Stomach (tissue), 4 donors: Measurements from ENCODE around the gene AGBL4.

Experiments used
- EP300 ChIP-seq: sonication (generic); formaldehyde crosslinking; IDR thresholded peaks from one replicate; pipeline ENCODE4 v1.6.1; 2017; ENCODE audit warnings: antibody characterized with exemption
- TF ChIP-seq, protein P1 (sequence below), 7 experiments: fragments of 450-650 bp in 4 of 7; fragments of 200-600 bp in 3 of 7; sonication (generic) in 3 of 7; IDR thresholded peaks; one replicate each; pipeline ENCODE4 v1.5.1; 2016 to 2019; ENCODE audit warnings: antibody characterized with exemption in 7 of 7, control low read depth in 2 of 7, mild to moderate bottlenecking in 1 of 7

DNA sequence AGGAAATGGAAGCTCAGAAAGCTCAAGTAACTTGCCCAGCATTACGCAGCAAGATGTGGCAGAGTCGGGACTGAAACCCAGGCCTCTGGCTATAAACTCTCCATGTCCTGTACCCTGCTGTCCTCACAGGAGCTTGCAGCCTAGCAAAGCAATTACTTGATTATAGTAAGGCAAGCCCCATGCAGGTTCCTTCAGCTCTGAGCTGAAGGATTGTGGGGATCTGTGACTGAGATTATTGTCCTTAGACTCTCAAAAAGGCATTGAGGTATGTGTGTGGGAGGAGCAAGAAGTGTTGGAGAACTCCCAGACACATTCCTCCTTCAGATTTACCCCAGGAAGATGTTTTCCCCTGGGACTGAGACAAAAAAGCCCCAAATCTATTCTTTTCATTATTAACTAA lies 1427.7 kb downstream of the AGBL4 start:
- TF ChIP-seq, protein P1, sequence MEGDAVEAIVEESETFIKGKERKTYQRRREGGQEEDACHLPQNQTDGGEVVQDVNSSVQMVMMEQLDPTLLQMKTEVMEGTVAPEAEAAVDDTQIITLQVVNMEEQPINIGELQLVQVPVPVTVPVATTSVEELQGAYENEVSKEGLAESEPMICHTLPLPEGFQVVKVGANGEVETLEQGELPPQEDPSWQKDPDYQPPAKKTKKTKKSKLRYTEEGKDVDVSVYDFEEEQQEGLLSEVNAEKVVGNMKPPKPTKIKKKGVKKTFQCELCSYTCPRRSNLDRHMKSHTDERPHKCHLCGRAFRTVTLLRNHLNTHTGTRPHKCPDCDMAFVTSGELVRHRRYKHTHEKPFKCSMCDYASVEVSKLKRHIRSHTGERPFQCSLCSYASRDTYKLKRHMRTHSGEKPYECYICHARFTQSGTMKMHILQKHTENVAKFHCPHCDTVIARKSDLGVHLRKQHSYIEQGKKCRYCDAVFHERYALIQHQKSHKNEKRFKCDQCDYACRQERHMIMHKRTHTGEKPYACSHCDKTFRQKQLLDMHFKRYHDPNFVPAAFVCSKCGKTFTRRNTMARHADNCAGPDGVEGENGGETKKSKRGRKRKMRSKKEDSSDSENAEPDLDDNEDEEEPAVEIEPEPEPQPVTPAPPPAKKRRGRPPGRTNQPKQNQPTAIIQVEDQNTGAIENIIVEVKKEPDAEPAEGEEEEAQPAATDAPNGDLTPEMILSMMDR (IDR thresholded peaks at IDR 0.05): no peak
- no peak for TF ChIP-seq EP300
